ENCODE results near the gene KSR1.
"Not testable (repeated sequence)": the region's sequence is repeated elsewhere in the genome, so short reads cannot be mapped to it uniquely, and the experiment has no call there.

Gene KSR1

GRCh38 chr17:27627514-27627913 lies 171.3 kb downstream of the KSR1 start:
- no peak for DNase-seq (ENCODE audit: low read depth)
- TF ChIP-seq, protein P1, sequence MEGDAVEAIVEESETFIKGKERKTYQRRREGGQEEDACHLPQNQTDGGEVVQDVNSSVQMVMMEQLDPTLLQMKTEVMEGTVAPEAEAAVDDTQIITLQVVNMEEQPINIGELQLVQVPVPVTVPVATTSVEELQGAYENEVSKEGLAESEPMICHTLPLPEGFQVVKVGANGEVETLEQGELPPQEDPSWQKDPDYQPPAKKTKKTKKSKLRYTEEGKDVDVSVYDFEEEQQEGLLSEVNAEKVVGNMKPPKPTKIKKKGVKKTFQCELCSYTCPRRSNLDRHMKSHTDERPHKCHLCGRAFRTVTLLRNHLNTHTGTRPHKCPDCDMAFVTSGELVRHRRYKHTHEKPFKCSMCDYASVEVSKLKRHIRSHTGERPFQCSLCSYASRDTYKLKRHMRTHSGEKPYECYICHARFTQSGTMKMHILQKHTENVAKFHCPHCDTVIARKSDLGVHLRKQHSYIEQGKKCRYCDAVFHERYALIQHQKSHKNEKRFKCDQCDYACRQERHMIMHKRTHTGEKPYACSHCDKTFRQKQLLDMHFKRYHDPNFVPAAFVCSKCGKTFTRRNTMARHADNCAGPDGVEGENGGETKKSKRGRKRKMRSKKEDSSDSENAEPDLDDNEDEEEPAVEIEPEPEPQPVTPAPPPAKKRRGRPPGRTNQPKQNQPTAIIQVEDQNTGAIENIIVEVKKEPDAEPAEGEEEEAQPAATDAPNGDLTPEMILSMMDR (conservative IDR thresholded peaks at IDR 0.05; ENCODE audit: low read depth, low read length): no peak
- H3K4me3 ChIP-seq (ENCODE audit: low read depth, low read length): no peak overlapping the region

DNA sequence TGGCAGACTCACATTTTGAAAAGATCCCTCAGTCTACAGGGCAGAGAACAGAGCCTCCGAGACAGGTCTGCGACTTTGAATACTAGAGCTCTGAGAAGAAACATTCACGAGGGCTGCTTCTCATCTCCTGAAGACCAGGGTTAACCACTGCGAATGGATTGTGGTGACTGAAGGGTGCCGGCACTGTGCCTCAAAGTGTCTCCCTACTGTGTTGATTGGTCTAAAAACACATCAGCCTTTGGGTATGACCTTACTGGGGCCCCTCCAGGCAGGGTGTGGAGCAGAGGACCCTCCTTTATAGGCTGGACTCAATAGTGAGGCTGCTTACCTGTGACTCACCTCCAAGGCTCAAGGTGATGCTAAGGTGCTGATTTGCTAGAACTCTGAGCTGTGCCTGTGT lies 172.1 kb downstream of the KSR1 start:
- DNase-seq (ENCODE audit: low read depth): no peak

DNA sequence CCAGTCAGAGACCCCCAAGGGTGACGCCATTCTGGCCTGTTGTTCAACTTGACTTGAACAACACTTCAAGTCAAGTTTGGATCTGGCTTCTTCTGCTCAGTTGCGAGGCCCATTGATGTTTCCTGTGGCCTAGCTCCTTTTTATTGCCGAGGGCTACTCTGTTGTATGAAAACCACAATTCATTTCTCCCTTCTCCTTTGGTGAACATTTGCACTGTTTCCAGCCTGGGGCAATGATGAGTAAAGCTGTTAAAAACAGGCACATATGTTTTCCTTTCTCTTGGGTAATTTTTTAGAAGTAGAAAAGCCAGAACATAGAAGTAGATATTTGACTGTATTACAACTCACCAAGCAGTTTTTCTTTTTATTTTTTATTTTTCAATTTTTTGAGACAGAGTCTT lies 173.0 kb downstream of the KSR1 start:
- not testable (repeated sequence) for DNase-seq (ENCODE audit: low read depth)

More for the DNA sequence above, 172.1 kb downstream of the KSR1 start:
- TF ChIP-seq, protein P1 (conservative IDR thresholded peaks at IDR 0.05; ENCODE audit: low read depth, low read length): no peak
- H3K4me3 ChIP-seq (ENCODE audit: low read depth, low read length): no peak overlapping the region

GRCh38 chr17:27630607-27631410 lies 174.6 kb downstream of the KSR1 start, which contains the start of gene LGALS9:
Gene LGALS9 (plus strand): TSS chr17:27631188. CDS start chr17:27631266, 78 bp downstream.
- DNase-seq (ENCODE audit: low read depth): peak; percentile 24
- peak within 1 kb of the TSS; percentile 9 for H3K4me3 ChIP-seq (ENCODE audit: low read depth, low read length)
- TF ChIP-seq, protein P1 (conservative IDR thresholded peaks at IDR 0.05; ENCODE audit: low read depth, low read length): no peak

More for the DNA sequence above, 173.0 kb downstream of the KSR1 start:
- H3K4me3 ChIP-seq (ENCODE audit: low read depth, low read length): not testable (repeated sequence)

GRCh38 chr17:27631411-27631760 lies 175.1 kb downstream of the KSR1 start:
- peak overlapping the region; percentile 9 for H3K4me3 ChIP-seq (ENCODE audit: low read depth, low read length)
- DNase-seq (ENCODE audit: low read depth): no peak
- TF ChIP-seq, protein P1 (conservative IDR thresholded peaks at IDR 0.05; ENCODE audit: low read depth, low read length): no peak

DNA sequence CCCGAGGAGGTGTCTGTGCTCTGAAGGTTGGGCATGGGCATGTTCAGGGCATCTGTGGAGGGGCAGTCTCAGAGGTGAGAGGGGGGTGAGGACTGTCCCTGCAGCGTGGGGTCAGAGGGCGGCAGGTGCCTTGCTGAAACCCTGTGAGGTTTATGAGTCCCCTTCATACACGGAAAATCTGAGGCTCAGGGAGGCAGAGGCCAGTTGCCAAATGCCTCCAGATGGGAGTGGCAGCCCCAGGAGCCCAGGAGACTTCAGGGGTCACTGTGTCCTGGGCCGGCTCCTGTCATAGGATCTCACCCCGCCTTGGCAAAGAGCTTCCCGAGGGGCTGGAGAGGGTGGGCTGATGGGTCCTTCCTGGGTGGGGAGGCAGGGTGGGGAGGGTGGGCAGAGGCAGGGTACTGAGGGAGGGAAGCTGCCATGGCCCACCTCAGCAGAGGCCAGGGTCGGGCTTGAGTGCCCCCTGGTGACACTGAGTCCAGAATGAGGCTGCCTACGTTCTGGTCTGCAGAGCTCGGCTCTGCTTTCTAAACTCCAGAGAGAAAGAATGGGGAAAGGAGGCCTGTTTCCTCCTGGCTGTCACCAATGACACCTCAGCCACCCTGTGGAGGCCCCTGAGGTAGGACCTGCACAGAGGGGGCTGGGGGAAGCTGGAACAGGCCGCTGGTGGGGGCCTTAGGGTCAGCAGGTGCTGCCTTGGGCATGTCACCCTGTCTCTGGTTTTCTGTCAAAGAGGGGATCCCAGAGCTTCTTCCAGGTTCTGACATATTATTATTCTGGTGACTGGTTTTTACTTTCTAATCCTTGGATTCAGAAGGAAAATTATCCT lies 175.9 kb downstream of the KSR1 start:
- no peak overlapping the region for H3K4me3 ChIP-seq (ENCODE audit: low read depth, low read length)
- TF ChIP-seq, protein P1 (conservative IDR thresholded peaks at IDR 0.05; ENCODE audit: low read depth, low read length): no peak
- DNase-seq (ENCODE audit: low read depth): no peak

DNA sequence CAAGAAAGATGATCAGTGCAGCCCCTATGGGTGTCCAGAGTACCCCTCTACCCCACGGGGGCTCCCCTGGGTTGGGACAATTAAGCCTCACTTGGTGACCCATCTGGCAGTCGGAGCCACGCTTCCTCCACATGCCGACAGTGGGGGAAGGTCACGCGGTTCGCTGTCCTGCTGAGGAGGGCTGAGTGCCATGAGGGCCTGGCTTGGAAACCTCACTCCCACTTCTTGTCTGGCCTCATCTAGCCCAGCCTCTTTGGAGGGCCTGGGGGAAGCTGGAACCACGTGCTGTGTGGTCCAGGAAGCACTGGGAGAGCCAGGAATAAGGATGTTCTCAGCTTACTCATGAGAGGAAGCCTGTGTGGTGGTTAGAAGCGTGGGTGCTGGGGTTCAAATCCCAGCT lies 176.5 kb downstream of the KSR1 start:
- H3K4me3 ChIP-seq (ENCODE audit: low read depth, low read length): not testable (repeated sequence)
- DNase-seq (ENCODE audit: low read depth): peak; percentile 85
